ENCODE data around the gene XRRA1.
"Not testable (repeated sequence)": the region's sequence is repeated elsewhere in the genome, so short reads cannot be mapped to it uniquely, and the experiment has no call there.

Gene XRRA1, protein sequence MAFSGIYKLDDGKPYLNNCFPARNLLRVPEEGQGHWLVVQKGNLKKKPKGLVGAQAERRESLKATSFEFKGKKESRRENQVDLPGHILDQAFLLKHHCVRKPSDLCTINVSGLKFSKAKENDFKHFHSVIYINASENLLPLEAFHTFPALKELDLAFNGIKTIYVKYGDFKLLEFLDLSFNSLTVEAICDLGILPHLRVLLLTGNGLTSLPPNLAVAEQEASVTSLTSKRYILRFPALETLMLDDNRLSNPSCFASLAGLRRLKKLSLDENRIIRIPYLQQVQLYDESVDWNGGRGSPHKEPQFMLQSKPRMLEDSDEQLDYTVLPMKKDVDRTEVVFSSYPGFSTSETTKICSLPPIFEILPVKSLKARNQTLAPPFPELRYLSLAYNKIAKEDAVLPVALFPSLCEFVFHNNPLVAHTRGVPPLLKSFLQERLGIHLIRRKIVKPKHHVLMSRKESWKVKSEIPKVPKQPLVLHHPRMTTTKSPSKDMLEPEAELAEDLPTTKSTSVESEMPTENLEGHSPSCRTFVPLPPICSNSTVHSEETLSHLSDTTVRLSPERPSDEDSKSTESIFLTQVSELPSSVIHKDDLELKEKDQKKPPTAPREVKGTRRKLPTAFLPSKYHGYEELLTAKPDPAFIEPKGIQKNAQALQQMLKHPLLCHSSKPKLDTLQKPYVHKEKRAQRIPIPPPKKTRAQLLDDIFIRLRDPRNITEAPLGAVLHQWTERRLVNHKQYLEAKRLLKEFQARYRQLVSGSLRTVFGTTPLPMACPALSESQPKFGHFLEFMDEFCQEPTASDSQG

DNA sequence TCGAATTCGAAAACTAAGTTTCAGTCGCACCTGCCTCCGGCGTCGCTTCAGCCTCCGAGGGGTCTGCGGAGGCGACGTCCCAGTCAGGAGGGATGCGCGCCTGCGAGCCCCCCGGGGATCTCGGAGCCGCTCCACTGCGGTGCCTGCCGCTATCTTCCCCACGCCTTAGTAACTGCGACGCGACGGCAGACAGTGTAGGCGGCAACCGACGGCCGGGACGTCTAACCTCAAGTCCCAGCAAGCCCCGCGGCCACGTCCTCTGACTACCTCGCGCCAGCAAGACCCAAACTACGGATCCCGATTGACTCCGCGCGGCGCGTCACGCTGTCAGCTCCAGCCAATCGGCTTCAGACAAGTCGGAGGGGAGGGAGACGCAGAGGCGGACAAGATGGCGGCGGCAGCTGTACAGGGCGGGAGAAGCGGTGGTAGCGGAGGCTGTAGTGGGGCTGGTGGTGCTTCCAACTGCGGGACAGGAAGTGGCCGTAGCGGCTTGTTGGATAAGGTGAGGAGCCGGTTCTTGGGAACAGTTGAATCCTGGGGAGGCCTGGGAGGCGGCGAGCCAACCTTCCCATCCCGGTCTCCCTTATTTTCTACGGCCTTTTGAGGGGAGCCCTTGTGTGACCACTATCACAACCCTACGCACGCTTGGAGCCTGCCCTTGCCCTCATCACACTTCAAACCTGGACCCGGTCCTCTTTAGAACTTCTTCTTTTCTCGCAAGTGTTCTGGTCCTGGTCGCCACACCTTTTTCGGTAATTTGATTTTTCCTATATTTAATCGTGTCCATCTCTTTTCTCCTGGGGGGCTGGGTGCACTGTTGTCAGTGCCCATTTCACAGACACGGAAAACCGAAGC, at the start of gene XRRA1, which contains the start of gene SPCS2:
XRRA1 (minus strand) TSS at position 194 of the 855 bp plus-strand sequence. CDS start 8,213 bp downstream, outside the sequence.
SPCS2 (plus strand) TSS at position 369 of the 855 bp plus-strand sequence; CDS start at position 389, 20 bp downstream.
- peak; percentile 99 for DNase-seq

DNA sequence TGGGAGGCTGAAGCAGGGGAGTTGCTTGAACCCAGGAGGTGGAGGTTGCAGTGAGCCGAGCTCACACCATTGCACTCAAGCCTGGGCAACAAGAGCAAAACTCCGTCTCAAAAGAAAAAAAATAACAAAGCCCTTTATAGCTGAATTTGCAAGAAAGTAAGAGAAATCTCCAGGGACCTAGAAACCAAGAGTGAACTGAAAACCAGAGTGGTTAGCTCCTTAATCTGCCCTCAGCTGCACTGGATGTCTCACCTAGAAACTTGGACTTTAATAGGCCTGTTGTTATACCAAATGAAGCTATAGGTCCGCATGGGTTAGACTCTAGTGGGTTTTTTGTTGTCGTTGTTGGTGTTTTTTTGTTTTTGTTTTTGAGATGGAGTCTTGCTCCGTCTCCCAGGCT, 44.0 kb upstream of the XRRA1 start:
- no peak for DNase-seq

DNA sequence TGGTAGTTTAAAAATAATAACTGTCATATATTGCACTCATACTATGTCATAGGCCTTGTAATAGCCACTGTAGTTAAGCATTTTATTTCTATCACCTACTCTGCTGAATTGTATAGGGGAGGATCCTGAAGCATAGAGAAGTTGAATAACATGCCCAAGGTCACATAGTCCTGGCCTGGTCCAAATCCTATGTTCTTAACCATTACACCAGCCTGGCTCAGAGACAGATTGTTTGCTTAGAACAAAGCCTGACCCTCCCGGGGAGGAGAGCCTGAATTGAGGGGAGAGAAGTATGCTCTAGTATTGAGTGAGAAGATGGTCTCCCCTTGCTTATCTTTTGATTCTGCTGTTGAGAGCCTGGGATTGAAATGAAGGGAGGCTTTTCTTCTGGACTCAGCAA, 42.0 kb upstream of the XRRA1 start:
- no peak for DNase-seq

DNA sequence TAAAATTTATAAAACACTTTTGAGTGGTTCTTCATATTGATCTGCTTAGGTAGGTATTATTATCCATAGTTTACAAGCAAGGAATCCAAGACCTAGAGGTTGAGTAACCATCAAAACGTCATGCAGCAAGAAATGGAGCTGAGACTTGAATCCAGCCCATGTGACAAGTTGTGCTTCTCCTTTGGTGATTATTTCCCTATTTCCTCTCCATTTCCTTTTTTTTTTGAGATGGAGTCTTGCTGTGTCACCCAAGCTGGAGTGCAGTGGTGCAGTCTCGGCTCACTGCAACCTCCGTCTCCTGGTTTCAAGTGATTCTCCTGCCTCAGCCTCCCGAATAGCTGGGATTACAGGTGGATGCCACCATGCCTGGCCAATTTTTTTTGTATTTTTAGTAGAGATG, 41.3 kb upstream of the XRRA1 start:
- not testable (repeated sequence) for DNase-seq

DNA sequence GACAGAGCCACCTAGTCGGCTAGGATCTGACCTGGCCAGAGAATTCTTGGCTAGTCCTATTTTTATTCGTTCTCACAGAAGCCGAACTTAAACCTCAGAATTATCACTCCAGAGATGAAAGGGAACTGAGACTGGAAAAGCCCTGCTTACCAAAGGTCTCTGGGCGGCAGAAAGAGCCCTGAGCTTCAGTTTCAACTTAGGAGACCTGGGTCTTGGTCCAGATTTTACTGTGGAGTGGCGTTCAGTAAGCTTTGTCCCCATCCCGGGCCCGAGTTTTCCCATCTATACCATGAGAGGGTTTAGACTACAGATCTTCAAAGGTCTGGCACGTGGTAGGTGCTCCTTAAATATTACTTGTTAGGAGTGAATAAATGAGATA, 40.4 kb upstream of the XRRA1 start:
- DNase-seq: peak; percentile 56

DNA sequence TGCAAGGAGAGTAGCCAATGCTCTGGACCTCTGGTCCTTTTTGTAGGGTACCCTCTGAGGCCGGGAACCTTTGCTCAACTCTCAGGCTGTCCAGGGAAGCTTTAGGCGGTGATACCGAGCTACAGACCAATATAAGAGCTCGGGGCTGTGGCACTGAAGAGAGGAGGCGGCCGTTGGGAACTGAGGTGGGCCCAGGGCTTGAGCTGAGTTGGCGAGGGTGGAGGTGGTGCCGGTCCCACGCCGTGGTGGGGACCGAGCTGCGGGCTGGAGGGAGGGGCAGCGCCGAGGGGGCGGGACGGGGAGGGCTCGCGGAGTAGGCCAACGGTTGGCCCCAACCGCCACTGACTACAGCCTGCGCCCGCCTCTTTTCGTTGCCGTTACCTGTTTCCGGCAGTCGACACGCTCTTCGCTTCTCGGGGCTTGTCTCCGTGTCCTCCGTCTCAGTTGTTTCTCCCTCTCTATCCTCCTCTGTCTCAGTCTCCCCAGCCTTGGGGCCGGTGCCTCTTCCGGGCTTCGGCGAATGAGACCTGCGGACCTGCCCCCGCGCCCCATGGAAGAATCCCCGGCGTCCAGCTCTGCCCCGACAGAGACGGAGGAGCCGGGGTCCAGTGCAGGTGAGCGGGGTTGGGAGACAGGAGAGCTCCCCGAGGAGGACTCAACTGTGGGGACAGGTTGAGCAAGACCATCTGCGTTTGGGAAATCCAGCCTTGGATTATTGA, 39.8 kb upstream of the XRRA1 start, which contains the start of gene NEU3:
NEU3 (plus strand) TSS at position 393 of the 719 bp plus-strand sequence; CDS start at position 521, 128 bp downstream.
- peak; percentile 92 for DNase-seq

DNA sequence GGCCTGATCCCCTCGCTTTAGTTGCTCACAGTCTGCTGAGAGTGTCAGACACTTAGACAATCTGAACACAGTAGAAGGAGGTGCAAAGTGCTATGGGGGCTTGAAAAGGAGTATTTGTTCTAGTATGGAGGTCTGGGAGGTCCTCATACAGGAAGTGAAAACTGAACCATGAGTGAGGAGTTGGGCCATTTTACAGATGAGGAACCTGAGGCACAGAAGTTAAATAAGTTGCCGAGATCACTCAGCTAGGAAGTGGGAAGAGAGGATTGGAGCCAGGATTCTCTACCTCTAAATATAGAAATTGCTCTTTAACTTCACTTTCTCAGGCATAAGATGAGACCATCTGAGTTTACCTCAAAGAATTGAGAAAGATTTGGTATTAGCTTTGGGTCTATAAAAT, 35.8 kb upstream of the XRRA1 start:
- DNase-seq: no peak

DNA sequence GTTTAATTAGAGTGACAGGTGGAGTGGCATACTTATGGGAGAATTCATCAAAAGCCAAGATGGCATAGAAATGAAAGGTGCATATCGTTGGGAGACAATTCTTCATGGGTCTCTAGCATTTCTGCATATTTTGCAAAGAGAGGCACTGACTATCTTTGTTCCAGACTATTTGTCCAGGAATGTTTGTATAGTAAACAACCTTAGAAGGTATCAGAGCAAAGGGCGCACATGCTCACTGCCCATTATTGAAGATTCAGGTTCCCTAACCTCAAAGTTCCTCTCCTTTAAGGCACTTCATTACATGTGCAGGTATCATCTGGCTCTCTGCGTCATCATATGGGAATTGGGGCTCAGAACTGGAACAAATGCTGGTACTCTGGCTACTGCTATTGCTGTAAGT, 35.2 kb upstream of the XRRA1 start:
- DNase-seq: no peak

DNA sequence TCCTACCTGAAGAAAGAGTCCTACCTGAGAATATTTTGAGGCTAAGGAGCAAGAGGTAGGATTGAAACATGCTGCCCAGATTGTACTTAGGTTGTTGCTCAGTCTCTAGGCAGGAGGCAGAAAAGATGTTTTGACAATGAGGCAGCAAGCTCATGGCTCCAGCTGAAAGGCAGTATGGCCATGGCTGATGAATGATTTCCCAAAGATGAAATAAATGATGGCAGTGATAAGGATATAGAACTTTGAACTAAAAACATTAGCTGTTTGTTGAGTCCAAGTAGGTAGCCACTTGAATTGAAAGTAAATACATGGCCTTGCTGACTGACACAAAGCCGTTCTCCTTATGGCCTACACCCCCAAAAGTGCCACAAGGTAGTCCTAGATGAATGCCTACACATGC, 33.0 kb upstream of the XRRA1 start:
- no peak for DNase-seq

DNA sequence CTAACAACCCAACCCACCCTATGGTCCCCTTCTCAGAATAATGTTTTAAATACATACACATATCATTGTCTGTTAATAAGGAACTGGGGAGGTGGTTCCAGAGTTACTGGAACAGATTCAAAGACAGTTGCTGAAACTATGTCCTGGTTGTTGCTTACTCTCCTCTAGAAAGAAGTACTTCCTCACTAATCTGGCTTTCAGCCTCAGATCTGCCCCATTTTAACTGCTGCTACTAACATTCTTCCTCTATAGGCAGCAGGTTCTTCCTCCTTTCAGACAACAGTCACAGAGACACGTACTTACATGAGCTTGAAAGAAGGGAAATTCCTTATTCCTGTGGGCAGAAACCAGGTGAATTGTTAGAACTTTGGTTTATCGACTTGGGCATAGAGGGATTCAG, 31.7 kb upstream of the XRRA1 start:
- DNase-seq: no peak

DNA sequence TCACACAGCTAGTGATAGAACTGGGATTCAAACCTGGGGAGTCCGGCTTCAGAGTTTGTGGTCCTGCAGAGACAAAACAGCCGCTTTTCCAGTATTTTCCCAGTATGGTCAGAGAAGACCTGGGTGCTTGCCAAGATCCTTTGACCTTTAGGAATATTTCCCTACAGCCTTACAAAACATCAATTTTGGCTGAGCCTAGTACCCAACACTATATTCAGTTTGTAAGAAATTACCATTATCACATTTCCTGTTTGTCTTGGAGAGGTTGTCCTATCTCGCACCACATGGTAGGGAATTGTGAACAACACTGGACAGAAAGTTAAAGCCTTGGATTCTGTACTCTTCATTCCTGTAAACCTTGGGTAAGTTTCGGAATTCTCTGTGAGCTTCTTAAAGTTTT, 29.1 kb upstream of the XRRA1 start:
- DNase-seq: no peak

DNA sequence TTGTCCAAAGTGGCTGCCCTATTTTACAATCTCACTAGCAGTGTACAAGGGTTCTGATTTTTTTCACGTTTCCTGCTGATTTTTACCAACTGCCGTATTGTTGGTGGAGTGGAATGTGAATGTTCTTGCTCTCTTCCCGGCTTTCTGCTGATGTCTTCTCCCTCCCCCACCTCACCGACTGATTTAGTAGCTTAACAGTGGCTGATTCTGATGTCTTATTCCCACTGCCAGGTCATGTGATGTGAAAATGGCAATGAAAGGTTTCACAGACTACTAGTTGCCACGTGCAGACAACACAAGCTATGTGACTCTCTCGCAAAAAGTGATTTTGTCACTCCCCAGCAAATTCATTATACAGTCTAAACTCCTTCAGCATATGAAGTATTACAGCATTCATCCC, 22.5 kb upstream of the XRRA1 start:
- DNase-seq: no peak

DNA sequence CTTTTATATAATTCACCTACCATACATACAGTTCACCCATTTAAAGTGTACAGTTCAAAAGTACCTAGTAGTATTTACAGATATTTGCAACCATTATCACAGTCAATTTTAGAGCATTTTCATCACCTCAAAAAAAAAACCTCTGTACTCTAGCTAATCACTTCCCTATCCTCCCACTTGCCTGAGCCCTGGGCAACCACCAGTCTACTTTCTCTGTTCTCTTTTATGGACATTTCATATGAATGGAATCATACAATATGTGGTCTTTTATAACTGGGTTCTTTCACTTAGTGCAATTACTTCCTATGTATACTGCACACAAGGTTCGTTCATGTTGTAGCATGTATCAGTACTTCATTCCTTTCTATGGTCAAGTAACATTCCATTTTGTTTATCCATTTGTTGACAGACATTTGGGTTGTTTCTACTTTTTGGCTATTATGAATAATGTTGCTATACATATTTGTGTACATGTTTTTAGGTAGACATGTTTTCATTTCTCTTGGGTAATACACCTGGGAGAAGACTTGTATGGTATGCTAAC, 22.0 kb upstream of the XRRA1 start:
- DNase-seq: no peak

DNA sequence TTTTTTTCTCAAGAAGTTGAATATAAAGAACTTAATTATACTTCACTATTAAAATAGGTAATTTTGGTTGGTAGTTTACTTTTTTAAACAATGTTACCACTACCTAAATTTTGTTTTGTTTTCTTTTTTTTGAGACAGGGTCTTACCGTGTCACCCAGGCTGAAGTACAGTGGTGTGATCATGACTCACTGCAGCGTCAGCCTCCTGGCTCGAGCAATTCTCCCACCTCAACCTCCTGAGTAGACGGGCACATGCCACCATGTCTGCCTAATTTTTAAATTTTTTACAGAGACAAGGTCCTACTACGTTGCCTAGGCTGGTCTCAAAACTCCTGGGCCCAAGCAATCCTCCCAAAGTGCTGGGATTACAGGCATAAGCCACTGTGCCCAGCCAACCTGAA, 17.8 kb upstream of the XRRA1 start:
- no peak for DNase-seq

DNA sequence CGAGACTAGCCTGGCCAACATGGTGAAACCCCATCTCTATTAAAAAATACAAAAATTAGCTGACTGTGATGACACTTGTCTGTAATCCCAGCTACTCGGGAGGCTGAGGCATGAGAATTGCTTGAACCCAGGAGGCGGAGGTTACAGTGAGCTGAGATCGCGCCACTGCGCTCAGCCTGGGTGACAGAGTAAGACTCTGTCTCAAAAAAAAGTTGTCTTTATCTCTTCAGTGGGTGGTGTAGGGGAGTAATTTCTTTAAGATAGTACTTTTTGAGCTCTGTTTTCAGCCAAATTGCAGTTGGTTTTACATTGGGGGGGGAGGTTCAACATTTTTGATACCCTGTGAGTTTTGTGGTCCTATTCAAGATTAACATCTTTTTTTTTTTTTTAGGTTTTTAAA, 11.2 kb upstream of the XRRA1 start:
- not testable (repeated sequence) for DNase-seq

DNA sequence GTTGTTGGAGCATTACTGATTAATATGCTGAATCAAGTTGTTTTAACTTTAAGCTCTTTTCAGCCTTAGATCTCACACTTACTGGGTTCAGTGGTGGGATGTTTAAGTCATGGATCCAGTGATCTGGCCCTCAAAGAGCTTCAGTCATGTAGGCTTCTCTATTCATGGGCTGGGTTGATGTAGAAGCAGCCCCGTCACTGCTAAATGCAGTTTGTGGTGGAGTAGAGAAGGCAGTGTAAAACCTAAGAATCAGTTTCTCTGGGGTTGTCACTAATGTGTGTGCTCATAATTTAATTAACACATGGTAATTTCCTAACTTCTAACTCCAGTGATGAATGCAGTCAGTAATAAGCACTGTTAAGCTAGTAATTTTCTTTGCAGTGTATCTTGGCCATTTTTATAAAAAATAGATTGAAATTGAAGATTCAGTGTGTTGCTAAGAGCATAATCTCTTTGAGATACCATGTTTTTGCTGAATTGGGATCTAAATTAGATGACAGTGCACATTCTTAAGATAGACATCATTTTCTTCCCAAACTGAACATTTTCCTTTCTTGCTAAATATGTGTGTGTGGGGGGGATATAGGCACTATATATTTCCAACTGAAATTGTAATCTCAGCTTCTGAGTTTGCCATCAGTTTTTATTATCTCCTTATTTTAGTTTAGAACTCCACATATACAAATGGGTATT, 9.2 kb upstream of the XRRA1 start:
- no peak for DNase-seq

DNA sequence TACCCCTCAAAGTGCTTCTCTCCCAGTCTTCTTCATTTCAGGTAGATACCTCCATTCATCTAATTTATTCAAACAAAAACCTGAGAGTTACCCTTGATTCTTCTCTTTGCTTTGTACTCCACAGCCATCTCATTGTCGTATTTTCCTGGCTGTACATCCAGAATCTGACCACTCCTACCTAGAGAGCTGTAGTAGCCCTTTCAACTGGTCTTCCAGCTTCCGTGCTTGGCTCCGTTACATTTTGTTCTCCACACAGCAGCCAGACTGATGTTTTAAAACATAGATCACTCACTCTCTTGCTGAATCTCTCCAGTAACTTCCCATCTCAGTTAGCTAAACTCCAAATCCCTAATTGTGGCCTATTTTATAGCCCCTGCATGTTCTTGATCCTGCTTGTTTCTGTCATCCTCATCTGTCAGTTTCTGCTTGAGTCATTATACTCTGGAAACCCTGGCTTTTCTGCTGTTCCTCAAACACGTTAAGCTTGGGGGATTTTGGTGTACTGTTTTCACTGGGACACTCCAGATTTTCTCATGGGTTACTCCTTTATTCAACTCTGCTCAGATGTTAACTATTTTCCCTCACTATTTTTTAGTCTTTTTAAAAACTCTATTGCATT, 7.6 kb upstream of the XRRA1 start:
- DNase-seq: no peak

DNA sequence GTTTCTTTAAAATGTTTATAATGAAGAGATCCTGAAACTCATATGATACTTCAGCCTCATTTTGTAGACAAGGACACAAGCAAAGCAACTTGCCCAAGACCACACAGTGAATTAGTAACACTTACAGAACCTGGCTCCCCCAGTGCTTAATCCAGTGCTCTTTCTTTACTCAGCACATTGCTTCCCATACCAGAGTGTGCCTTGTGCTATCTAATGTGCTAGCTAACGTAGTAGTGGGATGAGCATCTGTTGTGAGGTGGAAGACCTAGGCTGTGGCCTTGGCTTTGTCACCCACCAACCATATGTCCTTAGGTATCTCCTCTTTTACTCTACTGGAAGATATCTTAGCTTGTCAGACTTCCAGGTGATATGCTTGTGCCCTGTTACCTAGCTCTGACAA, 5.3 kb upstream of the XRRA1 start:
- DNase-seq: no peak

DNA sequence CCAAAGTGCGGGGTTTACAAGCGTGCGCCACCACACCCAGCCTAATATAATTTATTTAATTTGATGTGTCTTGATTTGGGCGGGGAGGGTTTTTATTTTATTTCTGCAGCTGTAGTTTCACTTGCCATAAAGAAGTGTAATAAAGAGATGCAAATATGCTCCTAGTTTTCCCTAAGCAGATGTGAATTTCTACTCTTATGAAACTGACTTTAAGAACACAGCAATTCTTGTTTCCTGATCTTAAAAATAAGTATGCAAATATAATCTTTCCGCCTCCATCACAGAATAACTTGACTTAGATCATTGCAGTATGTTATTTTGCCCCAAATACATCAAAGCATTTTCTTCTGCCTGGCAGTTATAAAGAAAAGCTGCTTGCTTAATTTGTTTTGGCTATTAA, 4.6 kb upstream of the XRRA1 start:
- DNase-seq: no peak

DNA sequence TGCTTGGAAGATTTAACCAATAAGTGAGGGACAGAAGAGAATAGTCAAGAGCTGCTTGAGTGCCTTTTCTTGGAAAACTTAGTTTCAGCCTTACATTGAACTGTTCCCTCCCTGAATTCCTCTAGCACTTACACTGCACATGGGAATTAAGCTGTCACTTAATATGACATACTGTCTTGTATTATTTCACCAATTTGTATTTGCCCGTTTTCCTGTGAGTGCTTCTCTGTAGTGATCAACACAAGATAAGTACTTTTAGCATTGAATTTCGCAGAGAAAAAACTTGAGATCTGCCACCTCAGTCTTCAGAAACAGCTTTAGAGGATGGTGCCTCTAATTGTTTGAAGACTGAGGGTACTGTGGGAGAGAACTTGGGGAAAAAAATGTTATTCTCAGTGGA, 3.9 kb upstream of the XRRA1 start:
- no peak for DNase-seq

DNA sequence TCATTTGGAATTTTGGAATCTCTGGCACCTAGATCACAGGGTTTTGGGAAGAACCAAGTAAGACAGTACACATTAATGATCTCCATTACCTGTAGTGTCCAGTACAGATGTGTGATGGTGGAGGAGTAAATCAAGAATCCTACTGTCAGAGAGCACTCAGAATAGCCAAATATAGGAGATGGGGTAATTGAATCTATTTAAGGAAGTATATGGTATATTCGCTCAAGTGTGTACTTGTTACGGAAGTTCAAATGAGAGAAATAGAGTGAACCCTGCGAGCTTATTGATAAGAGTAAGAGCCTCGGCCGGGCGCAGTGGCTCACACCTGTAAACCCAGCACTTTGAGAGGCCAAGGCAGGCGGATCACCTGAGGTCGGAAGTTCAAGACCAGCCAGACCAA, 2.3 kb upstream of the XRRA1 start:
- no peak for DNase-seq

Data from RPMI8226 (cell line).